Chondrocyte (in vitro differentiated cells): ENCODE results near the gene TAPBP. TPM values are rescaled to one million over a fixed set of nuclear protein-coding genes. Genes with fewer than 3 reads are reported as not detected.

Source experiments
- DNase-seq: peaks from one replicate; pipeline ENCODE4 v3.0.0; 2021; ENCODE audit warnings: mixed read lengths, low spot score
- H3K27ac Mint-ChIP-seq: one replicate; pipeline ENCODE4 v1.8.0; 2021; ENCODE audit warnings: mild to moderate bottlenecking, moderate library complexity, mixed read lengths; ENCODE audit not compliant: unreplicated experiment
- H3K27me3 Mint-ChIP-seq: 2 replicates; pipeline ENCODE4 v1.8.0; 2021; ENCODE audit warnings: low read depth, mixed read lengths
- H3K36me3 Mint-ChIP-seq: 2 replicates; pipeline ENCODE4 v1.8.0; 2021; ENCODE audit warnings: low read depth, mixed read lengths
- H3K4me1 Mint-ChIP-seq: 2 replicates; pipeline ENCODE4 v1.8.0; 2021; ENCODE audit warnings: low read depth, mild to moderate bottlenecking, mixed read lengths
- H3K4me3 Mint-ChIP-seq: one replicate; pipeline ENCODE4 v1.8.0; 2021; ENCODE audit warnings: mild to moderate bottlenecking, moderate library complexity, mixed read lengths; ENCODE audit not compliant: unreplicated experiment
- H3K9me3 Mint-ChIP-seq: 2 replicates; pipeline ENCODE4 v1.8.0; 2021; ENCODE audit warnings: low read depth, mixed read lengths
- total RNA-seq: library from RNA; stranded (reverse); gene quantifications from 3 replicates; pipeline ENCODE4 v1.2.1, GENCODE V29; 2021
- TF ChIP-seq, protein P1 (sequence below): fragments of 200-600 bp; sonication (generic); IDR thresholded peaks from 2 replicates; pipeline ENCODE4 v1.5.0; 2021; ENCODE audit warnings: antibody characterized with exemption, mild to moderate bottlenecking, moderate library complexity

The TAPBP gene
- total RNA-seq, 1 donor from 2014 or later = 86.2 TPM

DNA sequence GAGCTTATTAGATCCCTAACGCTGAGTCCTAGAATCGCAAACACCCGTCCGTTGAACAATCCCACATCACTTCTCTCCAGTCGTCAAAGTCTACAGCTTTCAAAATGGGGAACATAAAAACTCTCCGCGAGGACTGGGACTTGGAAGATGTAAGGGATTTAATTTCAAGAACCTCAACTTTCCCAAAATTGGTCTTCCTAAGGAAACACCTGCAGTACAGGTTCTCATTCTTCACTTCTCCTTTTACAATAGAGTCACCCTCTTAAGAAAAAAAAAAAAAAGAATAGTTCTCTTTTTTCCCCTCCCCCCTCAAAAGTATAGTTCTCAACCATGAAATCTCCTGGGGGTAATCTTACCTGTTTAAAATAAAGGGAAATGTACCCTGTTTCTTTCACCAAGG, 10.2 kb upstream of the TAPBP start:
- TF ChIP-seq, protein P1, sequence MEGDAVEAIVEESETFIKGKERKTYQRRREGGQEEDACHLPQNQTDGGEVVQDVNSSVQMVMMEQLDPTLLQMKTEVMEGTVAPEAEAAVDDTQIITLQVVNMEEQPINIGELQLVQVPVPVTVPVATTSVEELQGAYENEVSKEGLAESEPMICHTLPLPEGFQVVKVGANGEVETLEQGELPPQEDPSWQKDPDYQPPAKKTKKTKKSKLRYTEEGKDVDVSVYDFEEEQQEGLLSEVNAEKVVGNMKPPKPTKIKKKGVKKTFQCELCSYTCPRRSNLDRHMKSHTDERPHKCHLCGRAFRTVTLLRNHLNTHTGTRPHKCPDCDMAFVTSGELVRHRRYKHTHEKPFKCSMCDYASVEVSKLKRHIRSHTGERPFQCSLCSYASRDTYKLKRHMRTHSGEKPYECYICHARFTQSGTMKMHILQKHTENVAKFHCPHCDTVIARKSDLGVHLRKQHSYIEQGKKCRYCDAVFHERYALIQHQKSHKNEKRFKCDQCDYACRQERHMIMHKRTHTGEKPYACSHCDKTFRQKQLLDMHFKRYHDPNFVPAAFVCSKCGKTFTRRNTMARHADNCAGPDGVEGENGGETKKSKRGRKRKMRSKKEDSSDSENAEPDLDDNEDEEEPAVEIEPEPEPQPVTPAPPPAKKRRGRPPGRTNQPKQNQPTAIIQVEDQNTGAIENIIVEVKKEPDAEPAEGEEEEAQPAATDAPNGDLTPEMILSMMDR = no peak
- DNase-seq = no peak
- Mint-ChIP-seq H3K9me3 (no peaks in the 10 kb centered on the region), H3K36me3 (peaks cover 13% of the 10 kb centered on the region), H3K4me1 (peaks cover 44% of the 10 kb centered on the region), H3K27ac (no peak overlapping the region), H3K4me3 (peak overlapping the region; percentile 94), H3K27me3 (no peaks in the 10 kb centered on the region)

DNA sequence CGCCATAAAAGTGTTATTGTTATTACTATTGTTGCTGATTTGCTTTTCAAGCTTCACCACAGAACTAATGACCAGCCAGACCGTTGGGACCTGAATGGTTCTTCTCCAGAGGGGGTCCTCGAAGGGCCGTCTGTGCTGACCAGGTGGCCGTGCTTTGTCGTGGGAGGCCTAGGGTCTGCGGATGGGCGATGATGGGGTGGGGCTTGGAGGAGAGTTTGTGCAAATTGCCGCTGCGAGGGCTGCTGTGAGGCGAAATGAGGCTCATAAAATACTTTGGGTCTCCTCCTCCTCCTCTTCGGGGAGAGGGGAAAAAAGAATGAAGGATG, 9.7 kb upstream of the TAPBP start:
- peak overlapping the region; percentile 98 for H3K27ac Mint-ChIP-seq
- H3K4me3 Mint-ChIP-seq = peak overlapping the region; percentile 94
- H3K36me3 Mint-ChIP-seq = peaks cover 17% of the 10 kb centered on the region
- TF ChIP-seq, protein P1 = peak; percentile 24
- H3K9me3 Mint-ChIP-seq = no peaks in the 10 kb centered on the region
- no peak for DNase-seq
- H3K27me3 Mint-ChIP-seq = no peaks in the 10 kb centered on the region
- H3K4me1 Mint-ChIP-seq = peaks cover 49% of the 10 kb centered on the region

DNA sequence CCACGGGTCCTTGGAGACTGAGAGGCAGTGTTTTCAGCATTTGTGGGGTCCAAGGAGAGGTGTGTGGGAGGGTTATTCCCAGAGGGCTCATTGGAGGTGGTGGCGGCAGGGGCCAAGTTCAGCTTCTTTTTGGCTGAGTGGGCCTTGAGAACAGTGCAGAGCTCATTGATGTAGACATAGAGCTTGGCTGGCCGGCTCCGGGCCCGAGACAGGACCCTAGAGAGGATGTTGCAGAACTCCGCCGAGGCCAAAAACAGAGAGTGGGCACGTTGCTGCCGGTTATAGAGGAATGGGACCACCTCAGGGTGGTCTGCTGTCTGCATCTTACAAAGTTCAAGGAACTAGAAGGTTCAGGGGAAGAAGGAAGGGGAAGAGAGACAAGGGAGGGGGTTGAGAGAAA, 7.3 kb upstream of the TAPBP start:
- Mint-ChIP-seq H3K4me3 (peak overlapping the region; percentile 94), H3K4me1 (peaks cover 67% of the 10 kb centered on the region)

DNA sequence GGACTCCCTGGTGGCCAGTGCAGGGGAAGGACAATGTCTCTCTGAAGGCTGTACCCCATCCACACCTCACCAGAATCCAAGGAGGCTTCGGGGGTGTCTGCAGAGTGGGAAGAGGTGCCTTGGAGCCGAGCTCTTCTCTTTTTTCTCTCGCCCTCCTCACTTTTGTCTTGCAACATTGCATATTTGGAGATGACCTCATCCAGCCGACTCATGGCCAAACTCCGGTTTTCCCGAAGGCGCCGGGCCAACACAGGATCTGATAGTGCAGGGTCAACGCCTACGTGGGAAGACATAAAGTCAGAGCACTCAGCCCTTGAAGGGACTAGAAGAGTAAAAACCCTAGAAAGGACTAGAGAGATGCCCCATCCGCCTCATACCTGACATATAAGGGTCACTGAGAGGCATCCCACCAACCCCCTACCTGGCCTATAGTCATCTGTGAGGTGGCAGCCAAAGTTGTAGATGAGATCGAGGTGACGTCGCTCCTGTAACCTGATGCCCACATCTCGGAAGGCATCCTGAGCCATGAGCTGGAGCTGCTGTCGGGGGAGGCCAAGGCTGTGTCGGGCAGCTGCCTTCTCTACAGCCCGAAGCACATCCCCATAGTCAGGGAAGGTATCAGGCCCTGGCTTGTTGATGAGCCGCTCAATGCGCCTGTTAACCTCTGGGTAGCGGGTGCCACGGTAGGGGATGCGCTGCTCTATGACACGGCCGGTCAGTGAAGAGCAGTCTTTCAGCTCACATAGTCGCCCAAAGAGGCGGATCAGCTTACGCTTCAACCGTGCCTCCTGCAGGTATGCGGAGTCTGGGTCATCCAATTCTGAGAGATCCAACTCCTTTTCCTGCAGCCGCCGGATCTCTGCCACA, 6.7 kb upstream of the TAPBP start:
- Mint-ChIP-seq H3K27ac (peak overlapping the region; percentile 78), H3K27me3 (no peaks in the 10 kb centered on the region), H3K4me1 (peaks cover 72% of the 10 kb centered on the region), H3K4me3 (peak overlapping the region; percentile 94), H3K36me3 (peaks cover 19% of the 10 kb centered on the region), H3K9me3 (no peaks in the 10 kb centered on the region)
- no peak for DNase-seq
- TF ChIP-seq, protein P1 = no peak

More for the DNA sequence above, 7.3 kb upstream of the TAPBP start:
- no peaks in the 10 kb centered on the region for H3K9me3 Mint-ChIP-seq
- TF ChIP-seq, protein P1 = no peak
- no peak for DNase-seq
- peak overlapping the region; percentile 61 for H3K27ac Mint-ChIP-seq
- H3K36me3 Mint-ChIP-seq = peaks cover 19% of the 10 kb centered on the region
- no peaks in the 10 kb centered on the region for H3K27me3 Mint-ChIP-seq

DNA sequence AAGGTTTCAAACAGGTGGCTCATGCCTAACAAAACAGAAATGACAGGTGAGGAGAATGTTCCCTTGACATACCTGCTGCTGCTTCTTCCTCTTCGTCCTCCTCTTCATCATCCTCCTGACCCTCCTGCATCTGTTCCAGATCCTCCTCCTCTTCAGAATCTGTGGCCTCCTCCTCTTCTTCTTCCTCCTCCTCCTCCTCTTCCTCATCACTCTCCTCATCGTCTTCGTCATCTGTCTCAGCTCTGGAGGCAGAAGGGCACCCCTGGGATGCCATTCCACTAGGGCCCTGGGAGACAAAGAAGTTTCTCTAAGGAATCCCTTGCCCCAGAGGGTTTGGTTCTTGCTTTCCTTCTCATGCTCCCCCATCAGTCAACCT, 6.0 kb upstream of the TAPBP start:
- peaks cover 19% of the 10 kb centered on the region for H3K36me3 Mint-ChIP-seq
- no peaks in the 10 kb centered on the region for H3K9me3 Mint-ChIP-seq
- H3K4me3 Mint-ChIP-seq = no peak overlapping the region
- H3K27me3 Mint-ChIP-seq = no peaks in the 10 kb centered on the region
- TF ChIP-seq, protein P1 = no peak
- no peak for DNase-seq
- peaks cover 78% of the 10 kb centered on the region for H3K4me1 Mint-ChIP-seq
- peak overlapping the region; percentile 78 for H3K27ac Mint-ChIP-seq
